Tibial artery (tissue), 4 donors: ENCODE data around the gene LIN28A.
"Not testable (repeated sequence)": the region's sequence is repeated elsewhere in the genome, so short reads cannot be mapped to it uniquely, and the experiment has no call there.

Source experiments
- DNase-seq, 2 donors: peaks; one replicate each; pipeline ENCODE4 v3.0.0-alpha.2; 2019
- H3K27ac ChIP-seq, 2 donors: fragments of 200-600 bp; sonication (generic) in 1 of 2; 1 replicate in 1 of 2; 2 replicates in 1 of 2; pipeline ENCODE4 v1.5.1; 2018 to 2019; ENCODE audit warnings: mild to moderate bottlenecking in 1 of 2
- H3K27me3 ChIP-seq, 2 donors: fragments of 200-600 bp; sonication (generic) in 1 of 2; one replicate each; pipeline versions ENCODE4 v1.5.1 to v1.6.0; 2016 to 2019
- H3K36me3 ChIP-seq, 3 donors: fragments of 200-600 bp; sonication (generic) in 2 of 3; one replicate each; pipeline ENCODE4 v1.5.1; 2016 to 2019; ENCODE audit warnings: mild to moderate bottlenecking in 2 of 3
- H3K4me1 ChIP-seq, 4 donors: fragments of 200-600 bp; sonication (generic) in 2 of 4; 1 replicate in 3 of 4; 2 replicates in 1 of 4; pipeline ENCODE4 v1.5.1; 2016 to 2019
- H3K4me3 ChIP-seq, 2 donors: fragments of 200-600 bp; sonication (generic) in 1 of 2; 1 replicate in 1 of 2; 2 replicates in 1 of 2; pipeline ENCODE4 v1.5.1; 2018 to 2019; ENCODE audit warnings: mild to moderate bottlenecking in 2 of 2
- H3K9me3 ChIP-seq, 3 donors: fragments of 200-600 bp; sonication (generic) in 1 of 3; one replicate each; pipeline ENCODE4 v1.5.1; 2016 to 2019
- intact Hi-C: fragments of 100-400 bp; cut with DNase I; formaldehyde crosslinking; loops from one replicate; pipeline ENCODE4 v1.15.0; 2023; ENCODE audit warnings: low total_unique reads
- TF ChIP-seq, protein P1 (sequence below), 2 experiments: fragments of 200-600 bp in 1 of 2; fragments of 450-650 bp in 1 of 2; IDR thresholded peaks; one replicate each; pipeline ENCODE4 v1.5.1; 2017 to 2019; ENCODE audit warnings: antibody characterized with exemption in 2 of 2, mild to moderate bottlenecking in 1 of 2, moderate library complexity in 1 of 2

The LIN28A gene

DNA sequence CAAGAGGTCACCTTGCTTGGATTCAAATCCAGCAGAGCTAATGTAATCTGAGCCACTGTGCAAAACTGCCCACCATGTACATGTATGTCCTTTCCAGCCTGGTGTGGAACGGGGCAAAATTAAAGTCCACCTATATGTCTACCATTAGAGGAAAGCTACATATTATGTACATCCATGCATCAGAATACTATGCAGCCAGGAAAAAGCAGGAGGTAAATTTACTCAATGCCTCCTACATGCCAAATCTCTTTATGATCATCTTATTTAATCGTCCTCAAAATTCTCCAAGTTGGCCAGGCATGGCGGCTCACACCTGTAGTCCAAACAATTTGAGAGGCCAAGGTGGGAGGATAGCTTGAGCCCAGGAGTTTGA, 31.8 kb upstream of the LIN28A start:
- no peak overlapping the region for H3K4me3 ChIP-seq
- DNase-seq: no peak
- no peak overlapping the region for H3K27ac ChIP-seq
- intact Hi-C loops: no loop called here
- H3K36me3 ChIP-seq: no peaks in the 10 kb centered on the region
- TF ChIP-seq, protein P1, sequence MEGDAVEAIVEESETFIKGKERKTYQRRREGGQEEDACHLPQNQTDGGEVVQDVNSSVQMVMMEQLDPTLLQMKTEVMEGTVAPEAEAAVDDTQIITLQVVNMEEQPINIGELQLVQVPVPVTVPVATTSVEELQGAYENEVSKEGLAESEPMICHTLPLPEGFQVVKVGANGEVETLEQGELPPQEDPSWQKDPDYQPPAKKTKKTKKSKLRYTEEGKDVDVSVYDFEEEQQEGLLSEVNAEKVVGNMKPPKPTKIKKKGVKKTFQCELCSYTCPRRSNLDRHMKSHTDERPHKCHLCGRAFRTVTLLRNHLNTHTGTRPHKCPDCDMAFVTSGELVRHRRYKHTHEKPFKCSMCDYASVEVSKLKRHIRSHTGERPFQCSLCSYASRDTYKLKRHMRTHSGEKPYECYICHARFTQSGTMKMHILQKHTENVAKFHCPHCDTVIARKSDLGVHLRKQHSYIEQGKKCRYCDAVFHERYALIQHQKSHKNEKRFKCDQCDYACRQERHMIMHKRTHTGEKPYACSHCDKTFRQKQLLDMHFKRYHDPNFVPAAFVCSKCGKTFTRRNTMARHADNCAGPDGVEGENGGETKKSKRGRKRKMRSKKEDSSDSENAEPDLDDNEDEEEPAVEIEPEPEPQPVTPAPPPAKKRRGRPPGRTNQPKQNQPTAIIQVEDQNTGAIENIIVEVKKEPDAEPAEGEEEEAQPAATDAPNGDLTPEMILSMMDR (IDR thresholded peaks at IDR 0.05): no peak
- no peaks in the 10 kb centered on the region for H3K9me3 ChIP-seq
- H3K4me1 ChIP-seq: peaks cover 0 to 7% (median 0%) of the 10 kb centered on the region in 4 donors
- H3K27me3 ChIP-seq: peaks cover 0 to 18% of the 10 kb centered on the region in 2 donors

GRCh38 chr1:26384076-26384475, 26.5 kb upstream of the LIN28A start:
- DNase-seq: no peak
- intact Hi-C loops: no loop called here
- Histone ChIP-seq H3K4me1 (no peaks in the 10 kb centered on the region), H3K9me3 (no peaks in the 10 kb centered on the region), H3K27me3 (peaks cover 0 to 28% of the 10 kb centered on the region in 2 donors), H3K27ac (no peak overlapping the region), H3K36me3 (no peaks in the 10 kb centered on the region), H3K4me3 (no peak overlapping the region)
- TF ChIP-seq, protein P1 (IDR thresholded peaks at IDR 0.05): no peak

GRCh38 chr1:26385063-26385462, 25.6 kb upstream of the LIN28A start:
- H3K36me3 ChIP-seq, H3K27ac ChIP-seq, H3K9me3 ChIP-seq, H3K4me1 ChIP-seq, intact Hi-C loops, H3K4me3 ChIP-seq, DNase-seq: not testable (repeated sequence)
- peaks cover 0 to 34% of the 10 kb centered on the region in 2 donors for H3K27me3 ChIP-seq

DNA sequence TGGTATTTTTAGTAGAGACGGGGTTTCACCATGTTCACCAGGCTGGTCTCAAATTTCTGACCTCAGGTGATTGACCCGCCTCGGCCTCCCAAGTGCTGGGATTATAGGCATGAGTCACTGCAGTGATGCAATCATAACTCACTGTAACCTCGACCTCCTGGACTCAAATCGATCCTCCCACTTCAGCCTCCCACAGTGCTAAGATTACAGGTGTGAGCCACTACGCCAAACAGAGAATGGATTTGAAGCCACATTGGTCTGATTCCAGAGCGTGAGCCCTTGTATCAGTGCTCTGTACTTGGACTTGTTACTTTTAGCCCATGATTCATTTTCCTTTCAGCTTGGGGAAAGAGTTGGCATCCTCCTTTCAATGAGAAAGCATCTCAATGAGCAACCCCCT, 23.2 kb upstream of the LIN28A start:
- H3K36me3 ChIP-seq: no peaks in the 10 kb centered on the region
- H3K4me3 ChIP-seq: no peak overlapping the region
- H3K27ac ChIP-seq: no peak overlapping the region
- TF ChIP-seq, protein P1 (IDR thresholded peaks at IDR 0.05): no peak
- no peaks in the 10 kb centered on the region for H3K4me1 ChIP-seq
- no peak for DNase-seq
- no peaks in the 10 kb centered on the region for H3K9me3 ChIP-seq
- peaks cover 0 to 37% of the 10 kb centered on the region in 2 donors for H3K27me3 ChIP-seq
- intact Hi-C loops: no loop called here

DNA sequence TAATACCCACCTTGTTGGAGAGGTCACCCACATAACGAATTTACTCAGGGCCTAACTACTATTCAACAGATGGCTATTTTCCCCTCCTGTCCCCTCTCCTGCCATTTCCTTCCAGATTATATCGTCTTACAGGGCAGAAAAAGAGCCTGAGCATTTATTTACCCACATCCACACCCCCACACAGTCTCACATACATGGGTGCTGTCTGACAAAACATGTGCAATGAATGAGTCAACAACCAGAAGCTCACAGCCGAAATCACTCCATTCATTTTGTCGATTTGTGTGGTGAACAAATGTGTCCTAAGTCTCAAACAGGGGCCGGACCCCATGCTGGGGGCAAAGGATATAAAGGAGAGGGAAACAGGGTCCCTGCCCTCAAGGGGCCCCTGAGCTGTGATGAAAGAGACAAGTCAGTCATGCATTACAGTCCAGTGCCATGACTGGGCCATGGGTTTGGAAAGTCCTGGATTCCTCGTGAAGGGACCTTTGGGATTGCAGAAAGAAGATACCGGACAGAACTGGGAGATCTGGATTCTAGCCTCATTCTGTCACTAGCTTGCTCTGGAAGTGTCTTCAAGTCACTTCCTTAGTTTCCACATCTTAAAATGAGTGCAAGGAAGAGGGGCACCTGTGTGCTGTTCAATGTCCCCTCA, 21.7 kb upstream of the LIN28A start:
- H3K4me3 ChIP-seq: no peak overlapping the region
- TF ChIP-seq, protein P1 (IDR thresholded peaks at IDR 0.05): no peak
- intact Hi-C loops: no loop called here
- no peaks in the 10 kb centered on the region for H3K4me1 ChIP-seq
- DNase-seq: no peak
- no peak overlapping the region for H3K27ac ChIP-seq
- H3K9me3 ChIP-seq: no peaks in the 10 kb centered on the region
- H3K36me3 ChIP-seq: no peaks in the 10 kb centered on the region
- H3K27me3 ChIP-seq: peaks cover 0 to 39% of the 10 kb centered on the region in 2 donors

GRCh38 chr1:26389604-26390247, 20.9 kb upstream of the LIN28A start:
- intact Hi-C loops: no loop called here
- Histone ChIP-seq H3K4me3 (no peak overlapping the region), H3K9me3 (no peaks in the 10 kb centered on the region), H3K36me3 (no peaks in the 10 kb centered on the region), H3K27ac (no peak overlapping the region), H3K27me3 (peaks cover 0 to 39% of the 10 kb centered on the region in 2 donors), H3K4me1 (no peaks in the 10 kb centered on the region)
- TF ChIP-seq, protein P1 (IDR thresholded peaks at IDR 0.05): no peak
- no peak for DNase-seq
